ENCODE data around the gene GIPC2. TPM values are rescaled to one million over a fixed set of nuclear protein-coding genes. Genes with fewer than 3 reads are reported as not detected.
"Not testable (repeated sequence)": the region's sequence is repeated elsewhere in the genome, so short reads cannot be mapped to it uniquely, and the experiment has no call there.

GIPC2 gene
- total RNA-seq, 1 donor from 2014 or later = 2.9 TPM

DNA sequence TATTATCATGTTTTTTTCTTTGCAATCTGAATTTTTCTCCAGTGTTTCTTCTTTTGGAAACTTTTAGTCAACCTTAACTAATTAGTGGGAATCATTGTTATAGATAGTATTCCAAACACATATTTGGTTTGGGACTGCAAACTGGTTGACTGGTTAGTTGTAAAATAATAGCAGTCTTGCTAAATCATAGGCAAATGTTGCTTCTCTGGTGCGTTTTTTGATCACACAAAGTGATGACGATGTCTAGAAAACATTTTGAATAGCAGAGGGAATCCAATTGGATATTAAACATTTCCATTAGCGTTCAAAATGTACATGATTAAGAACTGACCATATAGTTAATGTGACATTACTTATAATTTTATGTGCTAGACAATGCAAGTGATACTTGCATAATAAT is 36.5 kb upstream of the GIPC2 start:
- H3K27me3 ChIP-seq (ENCODE audit: low read depth) = no peaks in the 10 kb centered on the region
- intact Hi-C loops (cut with DNase I) = no loop called here
- no peaks in the 10 kb centered on the region for H3K4me1 ChIP-seq
- H3K4me3 ChIP-seq = no peak overlapping the region
- no peaks in the 10 kb centered on the region for H3K9me3 ChIP-seq
- peaks cover 13% of the 10 kb centered on the region for H3K36me3 ChIP-seq
- TF ChIP-seq, protein P1, sequence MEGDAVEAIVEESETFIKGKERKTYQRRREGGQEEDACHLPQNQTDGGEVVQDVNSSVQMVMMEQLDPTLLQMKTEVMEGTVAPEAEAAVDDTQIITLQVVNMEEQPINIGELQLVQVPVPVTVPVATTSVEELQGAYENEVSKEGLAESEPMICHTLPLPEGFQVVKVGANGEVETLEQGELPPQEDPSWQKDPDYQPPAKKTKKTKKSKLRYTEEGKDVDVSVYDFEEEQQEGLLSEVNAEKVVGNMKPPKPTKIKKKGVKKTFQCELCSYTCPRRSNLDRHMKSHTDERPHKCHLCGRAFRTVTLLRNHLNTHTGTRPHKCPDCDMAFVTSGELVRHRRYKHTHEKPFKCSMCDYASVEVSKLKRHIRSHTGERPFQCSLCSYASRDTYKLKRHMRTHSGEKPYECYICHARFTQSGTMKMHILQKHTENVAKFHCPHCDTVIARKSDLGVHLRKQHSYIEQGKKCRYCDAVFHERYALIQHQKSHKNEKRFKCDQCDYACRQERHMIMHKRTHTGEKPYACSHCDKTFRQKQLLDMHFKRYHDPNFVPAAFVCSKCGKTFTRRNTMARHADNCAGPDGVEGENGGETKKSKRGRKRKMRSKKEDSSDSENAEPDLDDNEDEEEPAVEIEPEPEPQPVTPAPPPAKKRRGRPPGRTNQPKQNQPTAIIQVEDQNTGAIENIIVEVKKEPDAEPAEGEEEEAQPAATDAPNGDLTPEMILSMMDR (IDR thresholded peaks at IDR 0.05) = no peak
- DNase-seq = no peak
- no peak for ATAC-seq
- no peak overlapping the region for H3K27ac ChIP-seq

DNA sequence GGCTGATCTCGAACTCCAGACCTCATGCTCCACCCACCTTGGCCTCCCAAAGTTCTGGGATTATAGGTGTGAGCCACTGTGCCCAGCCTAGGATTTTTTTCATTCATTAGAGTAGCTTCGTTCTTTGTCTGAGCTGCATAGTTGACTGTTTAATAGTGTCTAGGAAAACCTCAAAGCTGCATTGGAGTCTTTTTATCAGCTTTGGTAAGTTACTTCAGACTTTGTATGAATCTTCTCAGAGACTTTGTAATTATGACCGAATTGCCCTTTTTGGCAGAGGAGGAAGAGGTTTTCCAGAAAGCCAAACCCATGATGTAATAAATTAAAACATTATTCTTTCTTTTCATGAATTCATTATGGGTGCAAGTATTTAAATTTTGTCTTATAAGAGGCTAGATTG is 35.9 kb upstream of the GIPC2 start:
- Histone ChIP-seq H3K27me3 (ENCODE audit: low read depth) (no peaks in the 10 kb centered on the region), H3K36me3 (peaks cover 19% of the 10 kb centered on the region), H3K27ac (no peak overlapping the region), H3K9me3 (no peaks in the 10 kb centered on the region), H3K4me3 (no peak overlapping the region), H3K4me1 (no peaks in the 10 kb centered on the region)
- TF ChIP-seq, protein P1 (IDR thresholded peaks at IDR 0.05) = no peak
- ATAC-seq = no peak
- no peak for DNase-seq
- intact Hi-C loops (cut with DNase I) = no loop called here

DNA sequence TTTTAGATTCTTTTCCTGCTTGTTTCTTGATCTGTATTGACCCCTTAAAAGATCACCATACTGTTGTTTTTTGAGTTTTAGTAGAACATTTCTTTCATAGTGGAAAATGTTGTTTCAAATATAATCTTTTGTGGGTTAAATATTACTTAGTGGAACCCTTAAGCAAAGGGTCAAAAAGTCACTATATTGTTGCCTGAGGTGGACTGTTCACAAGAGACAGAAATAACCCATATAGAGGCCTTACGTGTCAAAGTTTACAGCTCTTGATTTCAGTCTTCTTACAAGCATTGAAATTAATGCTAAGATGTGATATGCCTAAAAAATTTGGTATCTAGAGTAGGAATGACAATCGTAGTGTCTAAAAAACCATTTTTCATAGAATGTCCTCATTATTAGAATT is 34.7 kb upstream of the GIPC2 start:
- no peaks in the 10 kb centered on the region for H3K9me3 ChIP-seq
- intact Hi-C loops (cut with DNase I) = no loop called here
- no peak for DNase-seq
- H3K27me3 ChIP-seq (ENCODE audit: low read depth) = no peaks in the 10 kb centered on the region
- H3K4me1 ChIP-seq = no peaks in the 10 kb centered on the region
- H3K27ac ChIP-seq = no peak overlapping the region
- TF ChIP-seq, protein P1 (IDR thresholded peaks at IDR 0.05) = no peak
- peaks cover 23% of the 10 kb centered on the region for H3K36me3 ChIP-seq
- no peak overlapping the region for H3K4me3 ChIP-seq
- ATAC-seq = no peak

DNA sequence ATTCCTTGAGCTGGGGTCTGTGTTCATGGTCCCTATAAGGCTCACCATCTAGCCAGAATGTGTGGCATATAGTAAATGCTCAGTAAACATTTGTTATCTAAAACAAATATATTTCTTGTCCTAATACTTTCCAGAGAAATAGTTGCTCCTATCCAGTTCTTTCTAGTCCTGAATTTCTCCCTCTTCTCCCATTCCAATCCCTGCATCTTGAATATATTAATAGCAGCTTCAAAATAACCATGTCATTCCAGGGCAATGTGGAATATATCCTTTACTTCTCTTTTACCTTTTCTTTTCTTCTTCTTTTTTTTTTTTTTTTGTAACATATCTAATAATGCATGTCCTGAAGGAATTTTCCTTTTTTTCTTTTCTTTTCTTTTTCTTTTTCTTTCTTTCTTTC is 30.6 kb upstream of the GIPC2 start:
- peaks cover 31% of the 10 kb centered on the region for H3K36me3 ChIP-seq
- intact Hi-C loops (cut with DNase I) = no loop called here
- no peak overlapping the region for H3K4me3 ChIP-seq
- no peaks in the 10 kb centered on the region for H3K9me3 ChIP-seq
- ATAC-seq (no peak), DNase-seq (no peak)
- TF ChIP-seq, protein P1 (IDR thresholded peaks at IDR 0.05) = no peak
- H3K4me1 ChIP-seq = no peaks in the 10 kb centered on the region
- H3K27ac ChIP-seq = no peak overlapping the region
- H3K27me3 ChIP-seq (ENCODE audit: low read depth) = no peaks in the 10 kb centered on the region

DNA sequence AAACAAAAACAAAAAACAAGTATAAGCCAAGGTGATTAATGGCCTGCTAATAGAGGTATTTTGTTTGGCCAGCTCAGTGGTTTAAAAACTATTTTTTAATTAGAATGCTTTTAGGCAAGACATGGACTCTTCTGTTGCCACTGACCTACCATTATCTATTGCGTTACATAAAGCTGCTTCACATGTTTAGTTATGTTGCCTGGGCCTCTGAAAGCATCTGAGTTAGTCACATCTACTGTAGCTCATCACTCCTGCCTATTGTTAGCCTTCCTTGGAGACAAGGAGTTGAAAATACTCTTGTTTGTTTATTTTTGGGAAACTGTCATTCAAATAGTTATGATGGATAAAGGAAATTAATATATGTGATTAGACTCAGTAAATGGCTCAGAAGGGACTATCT is 26.7 kb upstream of the GIPC2 start:
- Histone ChIP-seq H3K4me3 (no peak overlapping the region), H3K36me3 (peaks cover 20% of the 10 kb centered on the region), H3K9me3 (no peaks in the 10 kb centered on the region), H3K4me1 (no peaks in the 10 kb centered on the region), H3K27ac (no peak overlapping the region), H3K27me3 (ENCODE audit: low read depth) (no peaks in the 10 kb centered on the region)
- intact Hi-C loops (cut with DNase I) = no loop called here
- DNase-seq (no peak), ATAC-seq (no peak)
- TF ChIP-seq, protein P1 (IDR thresholded peaks at IDR 0.05) = no peak

DNA sequence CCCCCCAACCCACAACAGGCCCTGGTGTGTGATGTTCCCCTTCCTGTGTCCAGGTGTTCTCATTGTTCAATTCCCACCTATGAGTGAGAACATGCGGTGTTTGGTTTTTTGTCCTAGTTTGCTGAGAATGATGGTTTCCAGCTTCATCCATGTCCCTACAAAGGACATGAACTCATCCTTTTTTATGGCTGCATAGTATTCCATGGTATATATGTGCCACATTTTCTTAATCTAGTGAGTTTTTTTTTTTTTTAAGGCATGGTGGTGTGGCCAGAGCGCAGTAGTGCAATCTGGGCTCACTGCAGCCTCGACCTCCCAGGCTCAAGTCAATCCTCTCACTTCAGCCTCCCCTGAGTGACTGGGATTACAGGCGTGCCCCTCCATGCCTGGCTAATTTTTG is 24.6 kb upstream of the GIPC2 start:
- intact Hi-C loops (cut with DNase I); H3K36me3 ChIP-seq; H3K9me3 ChIP-seq; H3K27me3 ChIP-seq (ENCODE audit: low read depth); H3K4me3 ChIP-seq; H3K4me1 ChIP-seq; ATAC-seq; H3K27ac ChIP-seq; DNase-seq: not testable (repeated sequence)

All from lower lobe of right lung (tissue), 2 donors.